Measurements from ENCODE around the gene JUNB.

DNA sequence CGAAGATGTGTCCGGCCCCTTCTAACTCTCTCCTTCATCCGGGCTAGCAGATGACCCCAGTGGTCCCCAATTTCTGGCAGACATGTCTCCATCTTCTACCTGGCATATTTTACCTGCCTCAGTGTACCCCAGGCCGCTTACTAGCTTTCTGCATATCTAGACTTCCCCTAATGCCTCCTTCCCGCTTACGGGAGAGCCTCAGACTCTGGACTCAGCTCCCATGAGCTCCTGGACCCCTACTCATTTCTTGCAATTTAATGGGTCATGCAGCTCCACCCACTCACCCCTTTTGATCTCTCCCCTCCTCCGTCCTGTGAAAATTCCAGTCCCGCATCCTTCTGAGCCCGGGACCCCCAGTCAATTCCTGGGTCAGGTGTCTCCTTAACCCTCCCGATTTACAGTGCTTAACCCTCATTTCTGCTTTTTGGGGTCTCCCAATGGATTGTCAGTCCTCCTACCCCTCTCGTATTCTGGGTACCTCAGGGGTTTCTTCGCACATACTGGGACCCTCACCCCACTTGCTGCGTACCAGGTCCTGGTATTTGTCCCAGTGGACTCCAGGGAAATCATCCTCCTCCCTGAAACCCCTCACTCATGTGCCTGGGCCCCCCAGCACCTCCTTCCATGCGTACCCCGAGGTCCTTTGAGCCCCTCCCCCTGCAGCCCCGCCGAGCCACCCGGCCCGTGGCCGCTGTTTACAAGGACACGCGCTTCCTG is 500 bp upstream of the JUNB start:
- TF ChIP-seq POLR2A (IDR thresholded peaks at IDR 0.05; ENCODE audit: low read depth, low read length) = no peak
- no peak for TF ChIP-seq POLR2AphosphoS5 (IDR thresholded peaks at IDR 0.05; ENCODE audit: low read depth, low read length)
- no peak for TF ChIP-seq TAF1 (IDR thresholded peaks at IDR 0.05; ENCODE audit: borderline replicate concordance, low read depth, low read length)
